ENCODE data around the gene GORASP1.

The GORASP1 gene

GRCh38 chr3:39103791-39104552 lies 3.5 kb downstream of the GORASP1 start:
- no peak overlapping the region for H3K27ac ChIP-seq

DNA sequence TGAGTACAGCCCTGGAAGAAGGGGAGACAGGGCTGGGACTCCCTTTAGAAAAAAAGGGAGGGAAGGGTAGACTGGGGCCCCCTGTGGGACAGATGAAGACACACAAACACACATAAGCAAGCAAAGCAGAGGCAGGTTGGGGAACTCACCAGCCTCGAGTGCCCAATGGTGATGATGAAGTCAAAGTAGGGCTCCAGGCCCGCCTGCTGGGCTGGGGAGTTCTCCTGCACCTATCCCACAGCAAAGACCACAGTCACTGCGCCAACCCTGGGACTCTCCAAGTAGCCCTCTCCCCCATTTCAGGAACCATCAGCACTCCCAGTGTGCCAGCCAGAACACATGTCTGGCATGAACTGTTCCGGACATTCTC lies 4.1 kb downstream of the GORASP1 start:
- H3K4me2 ChIP-seq = no peak overlapping the region
- no peaks in the 10 kb centered on the region for H3K27me3 ChIP-seq (ENCODE audit: insufficient read depth, low read depth)
- H3K27ac ChIP-seq = no peak overlapping the region
- TF ChIP-seq CTCF (conservative IDR thresholded peaks at IDR 0.05; ENCODE audit: low read depth, low read length) = no peak
- H3K36me3 ChIP-seq (ENCODE audit: insufficient read depth) = no peaks in the 10 kb centered on the region
- no peaks in the 10 kb centered on the region for H3K79me2 ChIP-seq (ENCODE audit: insufficient read depth, low read depth)
- H3K4me1 ChIP-seq (ENCODE audit: low read depth, poor library complexity, severe bottlenecking) = peaks cover 24% of the 10 kb centered on the region
- H3K4me3 ChIP-seq (IDR thresholded peaks at IDR 0.05; ENCODE audit: insufficient read depth, low read depth, low read length) = no peak overlapping the region
- no peaks in the 10 kb centered on the region for H4K20me1 ChIP-seq (ENCODE audit: insufficient read depth)
- H2AFZ ChIP-seq (ENCODE audit: low read depth) = no peak overlapping the region
- no peak overlapping the region for H3K9ac ChIP-seq

More at GRCh38 chr3:39103791-39104552, 3.5 kb downstream of the GORASP1 start:
- H4K20me1 ChIP-seq (ENCODE audit: insufficient read depth) = no peaks in the 10 kb centered on the region
- H3K4me3 ChIP-seq (IDR thresholded peaks at IDR 0.05; ENCODE audit: insufficient read depth, low read depth, low read length) = no peak overlapping the region
- H3K4me2 ChIP-seq = no peak overlapping the region
- no peaks in the 10 kb centered on the region for H3K79me2 ChIP-seq (ENCODE audit: insufficient read depth, low read depth)
- H3K27me3 ChIP-seq (ENCODE audit: insufficient read depth, low read depth) = no peaks in the 10 kb centered on the region
- no peak for TF ChIP-seq CTCF (conservative IDR thresholded peaks at IDR 0.05; ENCODE audit: low read depth, low read length)
- H3K36me3 ChIP-seq (ENCODE audit: insufficient read depth) = no peaks in the 10 kb centered on the region
- H2AFZ ChIP-seq (ENCODE audit: low read depth) = no peak overlapping the region
- no peak overlapping the region for H3K9ac ChIP-seq
- peaks cover 31% of the 10 kb centered on the region for H3K4me1 ChIP-seq (ENCODE audit: low read depth, poor library complexity, severe bottlenecking)

- Histone ChIP-seq H3K4me1 (ENCODE audit: low read depth, poor library complexity, severe bottlenecking) (peaks cover 21% of the 10 kb centered on the region), H4K20me1 (ENCODE audit: insufficient read depth) (no peaks in the 10 kb centered on the region), H3K27me3 (ENCODE audit: insufficient read depth, low read depth) (no peaks in the 10 kb centered on the region), H3K36me3 (ENCODE audit: insufficient read depth) (no peaks in the 10 kb centered on the region), H3K9ac (no peak overlapping the region), H3K27ac (no peak overlapping the region), H3K4me3 (IDR thresholded peaks at IDR 0.05; ENCODE audit: insufficient read depth, low read depth, low read length) (no peak overlapping the region), H3K4me2 (no peak overlapping the region), H2AFZ (ENCODE audit: low read depth) (no peak overlapping the region), H3K79me2 (ENCODE audit: insufficient read depth, low read depth) (no peaks in the 10 kb centered on the region)
- TF ChIP-seq CTCF (conservative IDR thresholded peaks at IDR 0.05; ENCODE audit: low read depth, low read length) = 0 out of 2 replicates have a peak, but pooled peaks have one; percentile 18
Measured at GRCh38 chr3:39102504-39103323, 4.7 kb downstream of the GORASP1 start.

DNA sequence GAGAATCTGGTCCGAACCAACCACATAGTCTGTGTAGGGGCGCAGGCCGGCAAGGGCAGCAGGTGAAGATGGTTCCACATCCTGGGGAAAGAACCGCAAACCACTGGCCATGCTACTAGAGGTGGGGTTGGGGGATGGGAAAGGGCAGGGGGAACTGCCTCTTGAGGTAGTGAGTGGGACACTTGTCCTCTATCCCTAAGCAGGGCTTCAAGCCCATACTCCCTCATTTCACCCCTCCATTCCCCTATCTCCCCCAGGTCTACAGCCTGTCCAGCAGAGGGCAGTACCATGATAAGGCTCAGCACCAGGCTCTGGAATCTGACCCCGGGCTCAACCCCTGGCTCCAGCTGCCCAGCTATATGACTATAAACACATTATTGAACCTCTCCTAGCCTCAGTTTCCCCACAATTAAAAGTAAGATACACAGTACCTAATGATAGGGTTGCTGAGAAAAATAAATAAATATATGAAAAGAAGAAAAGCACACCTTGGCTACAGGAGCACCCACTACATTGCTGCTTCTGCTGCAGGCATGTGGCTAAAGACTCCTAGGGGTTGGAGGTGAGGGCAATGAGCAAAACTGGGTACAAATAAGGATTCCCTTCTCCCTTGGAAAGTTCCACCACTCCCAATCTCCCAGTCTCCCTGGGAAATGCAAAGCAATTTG lies 6.3 kb downstream of the GORASP1 start:
- Histone ChIP-seq H3K79me2 (ENCODE audit: insufficient read depth, low read depth) (no peaks in the 10 kb centered on the region), H3K27ac (no peak overlapping the region), H3K9ac (no peak overlapping the region), H3K4me3 (IDR thresholded peaks at IDR 0.05; ENCODE audit: insufficient read depth, low read depth, low read length) (no peak overlapping the region), H3K36me3 (ENCODE audit: insufficient read depth) (no peaks in the 10 kb centered on the region), H3K4me2 (no peak overlapping the region), H3K4me1 (ENCODE audit: low read depth, poor library complexity, severe bottlenecking) (peaks cover 18% of the 10 kb centered on the region), H4K20me1 (ENCODE audit: insufficient read depth) (no peaks in the 10 kb centered on the region), H2AFZ (ENCODE audit: low read depth) (no peak overlapping the region), H3K27me3 (ENCODE audit: insufficient read depth, low read depth) (no peaks in the 10 kb centered on the region)
- TF ChIP-seq CTCF (conservative IDR thresholded peaks at IDR 0.05; ENCODE audit: low read depth, low read length) = peak; percentile 49

All from KMS-11 (cell line).